ENCODE measurements around the gene PTPRT.

PTPRT gene

GRCh38 chr20:42484790-42485375 is 704.8 kb downstream of the PTPRT start:
- DNase-seq (ENCODE audit: low read depth in 1 of 2, low spot score in 1 of 2), result no peak

DNA sequence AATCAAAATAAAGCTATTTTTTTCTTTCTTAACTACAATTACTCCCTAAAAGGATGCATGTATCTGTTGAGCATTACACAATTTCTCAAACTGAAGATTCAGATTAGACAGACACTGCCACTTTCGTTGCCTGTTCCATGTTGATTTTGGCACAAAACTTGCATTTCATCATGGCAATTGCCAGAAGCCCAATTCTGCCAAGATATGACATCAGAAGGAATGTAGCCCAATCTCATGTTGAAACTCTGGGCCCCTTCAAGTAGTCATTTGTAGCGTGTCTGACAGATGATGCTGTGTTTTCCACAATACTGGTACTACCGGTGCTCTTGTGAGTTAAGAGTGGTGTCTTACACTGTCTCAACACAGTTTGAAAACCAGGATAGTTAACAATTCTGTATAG is 705.4 kb downstream of the PTPRT start:
- no peak for DNase-seq (ENCODE audit: low read depth in 1 of 2, low spot score in 1 of 2)

- DNase-seq (ENCODE audit: low read depth in 1 of 2, low spot score in 1 of 2), result no peak
Observed at GRCh38 chr20:42483730-42484303, 705.9 kb downstream of the PTPRT start.

DNA sequence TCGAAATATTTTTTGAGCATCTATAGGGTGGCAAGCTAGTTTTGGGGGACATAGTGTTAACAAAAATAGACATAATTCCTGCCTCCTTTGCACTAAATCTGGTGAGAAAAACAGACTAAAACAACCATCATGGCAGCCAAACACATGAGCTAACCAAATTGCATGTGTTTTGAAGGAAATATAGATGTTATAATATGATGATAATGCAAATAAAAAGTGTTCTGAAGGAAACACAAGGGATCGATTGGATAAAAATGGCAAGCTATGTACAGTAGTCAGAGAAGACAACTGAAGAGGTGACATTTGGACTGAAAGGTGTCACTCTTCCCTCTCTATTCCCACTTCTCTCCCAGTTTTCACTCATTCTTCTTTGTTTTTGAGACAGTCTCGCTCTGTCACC is 706.9 kb downstream of the PTPRT start:
- no peak for DNase-seq (ENCODE audit: low read depth in 1 of 2, low spot score in 1 of 2)

- DNase-seq (ENCODE audit: low read depth in 1 of 2, low spot score in 1 of 2), result no peak
Observed at GRCh38 chr20:42475773-42476172, 713.9 kb downstream of the PTPRT start.

GRCh38 chr20:42474646-42475045 is 715.1 kb downstream of the PTPRT start:
- DNase-seq (ENCODE audit: low read depth in 1 of 2, low spot score in 1 of 2), result no peak

DNA sequence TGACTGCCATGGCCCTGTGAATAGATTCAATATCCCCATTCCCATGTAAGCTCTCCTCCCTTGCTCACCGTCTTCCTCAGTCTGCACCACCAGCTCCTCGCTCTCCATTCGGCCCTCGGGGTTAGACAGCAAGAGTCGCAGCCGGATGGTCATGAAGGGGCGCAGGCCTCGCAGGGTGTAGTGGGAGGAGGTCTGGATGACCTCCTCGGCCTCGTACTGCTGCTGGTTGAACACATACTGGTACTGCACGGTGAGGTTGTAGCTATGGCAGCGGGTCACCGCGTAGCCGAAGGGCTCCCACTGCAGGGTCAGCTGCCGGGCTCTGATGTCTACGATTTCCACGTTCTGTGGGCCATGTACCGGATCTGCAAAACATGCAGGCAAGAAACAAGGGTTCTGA is 717.5 kb downstream of the PTPRT start:
- DNase-seq (ENCODE audit: low read depth in 1 of 2, low spot score in 1 of 2), result no peak

- DNase-seq (ENCODE audit: low read depth in 1 of 2, low spot score in 1 of 2), result no peak
Observed at GRCh38 chr20:42461965-42462593, 727.6 kb downstream of the PTPRT start.

DNA sequence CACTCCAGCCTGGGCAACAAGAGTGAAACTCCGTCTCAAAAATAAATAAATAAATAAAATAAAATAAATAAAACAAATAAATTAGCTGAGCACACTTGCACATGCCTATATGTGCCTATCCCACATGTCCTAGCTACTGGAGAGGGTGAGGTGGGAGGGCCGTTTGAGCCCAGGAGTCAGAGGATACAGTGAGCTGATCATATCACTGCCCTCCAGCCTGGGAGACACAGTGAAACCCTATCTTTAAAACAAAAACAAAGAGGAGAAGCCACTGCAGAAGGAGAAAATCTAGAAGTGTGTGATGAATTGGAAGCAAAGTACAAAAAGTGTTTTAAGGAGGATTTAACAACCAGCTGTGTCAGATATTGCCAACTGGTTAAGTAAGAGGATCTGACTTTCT is 728.4 kb downstream of the PTPRT start:
- DNase-seq (ENCODE audit: low read depth in 1 of 2, low spot score in 1 of 2), result no peak

DNA sequence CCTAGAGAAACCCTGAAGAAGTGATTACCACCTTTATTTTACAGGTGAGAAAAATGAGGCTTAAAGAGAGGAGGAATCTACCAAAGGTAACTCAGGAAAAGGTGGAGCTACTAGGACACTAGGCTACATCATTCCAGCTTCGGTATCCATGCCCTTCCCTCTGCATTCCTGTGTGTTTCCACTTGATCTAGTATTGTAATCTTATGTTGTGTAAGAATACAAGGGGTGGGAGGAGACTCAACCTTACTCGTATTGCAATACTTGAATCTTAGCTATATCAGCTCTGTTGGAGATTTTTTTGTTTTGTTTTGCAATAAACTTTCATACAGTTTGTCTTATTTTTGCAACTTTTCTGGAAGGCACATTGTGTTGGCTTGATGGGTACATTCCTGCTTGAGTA is 742.4 kb downstream of the PTPRT start:
- no peak for DNase-seq (ENCODE audit: low read depth in 1 of 2, low spot score in 1 of 2)

DNA sequence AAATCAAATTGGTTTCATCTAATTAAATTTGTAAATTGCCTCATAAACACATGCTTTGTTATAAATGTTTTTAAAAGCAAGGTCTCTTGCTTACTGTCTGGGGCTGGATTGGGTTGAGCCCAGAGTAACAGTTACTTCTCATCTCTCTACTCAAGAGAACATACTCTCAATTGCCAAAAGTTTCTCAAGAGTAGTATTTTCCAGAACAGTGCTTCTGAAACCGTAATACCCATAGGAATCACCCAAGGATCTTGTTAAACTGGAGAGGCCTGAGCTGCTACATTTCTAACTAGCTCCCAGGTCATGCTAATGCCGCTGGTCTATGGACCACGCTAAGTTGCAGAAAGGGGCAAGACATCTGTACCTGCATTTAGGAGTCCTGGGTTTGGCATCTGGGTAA is 744.9 kb downstream of the PTPRT start:
- no peak for DNase-seq (ENCODE audit: low read depth in 1 of 2, low spot score in 1 of 2)

DNA sequence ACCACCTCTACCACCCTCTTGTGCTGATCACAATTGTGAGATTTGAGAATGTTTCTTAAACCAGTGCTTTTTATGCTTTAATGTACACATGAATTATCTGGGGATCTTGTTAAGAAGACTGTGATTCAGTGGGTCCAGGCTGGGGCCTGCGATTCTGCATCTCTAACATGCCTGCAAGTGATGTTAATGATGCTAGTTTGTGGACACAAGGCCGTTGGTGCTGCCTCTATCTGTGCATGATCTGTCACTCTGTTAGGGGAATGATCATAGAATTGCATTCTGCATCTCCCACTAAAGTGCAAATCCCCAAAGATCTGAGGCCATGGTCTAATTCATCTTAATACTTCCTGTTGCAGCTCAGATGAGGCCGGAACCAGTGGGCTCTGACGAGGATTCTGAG is 746.5 kb downstream of the PTPRT start:
- no peak for DNase-seq (ENCODE audit: low read depth in 1 of 2, low spot score in 1 of 2)

GRCh38 chr20:42442716-42443115 is 747.0 kb downstream of the PTPRT start:
- DNase-seq (ENCODE audit: low read depth in 1 of 2, low spot score in 1 of 2), result no peak

DNA sequence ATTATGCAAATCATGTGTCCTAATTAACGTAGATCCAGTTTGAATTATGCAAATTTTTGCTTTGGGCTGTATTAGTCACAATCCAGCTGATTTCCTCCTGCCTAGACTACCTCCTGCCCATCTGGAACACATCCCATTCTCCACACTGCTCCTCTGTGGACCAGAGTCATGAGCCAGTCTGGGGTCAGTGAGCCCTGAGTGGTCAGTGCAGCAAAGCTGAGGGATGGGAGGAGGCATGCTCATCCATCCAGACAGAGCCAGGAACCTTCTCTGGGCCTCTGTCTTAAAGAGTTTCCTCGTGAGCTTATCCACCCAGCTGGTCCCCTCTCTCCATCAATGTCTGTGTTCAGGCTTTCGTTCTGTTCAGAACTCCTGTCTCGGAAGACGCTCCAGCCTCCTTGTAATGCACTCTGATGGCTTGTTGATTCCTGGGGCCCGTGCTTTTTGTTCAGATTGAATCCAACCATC is 747.8 kb downstream of the PTPRT start:
- no peak for DNase-seq (ENCODE audit: low read depth in 1 of 2, low spot score in 1 of 2)

- DNase-seq (ENCODE audit: low read depth in 1 of 2, low spot score in 1 of 2), result no peak
Observed at GRCh38 chr20:42441196-42441863, 748.4 kb downstream of the PTPRT start.

- DNase-seq (ENCODE audit: low read depth in 1 of 2, low spot score in 1 of 2), result no peak
Observed at GRCh38 chr20:42435230-42435629, 754.5 kb downstream of the PTPRT start.

DNA sequence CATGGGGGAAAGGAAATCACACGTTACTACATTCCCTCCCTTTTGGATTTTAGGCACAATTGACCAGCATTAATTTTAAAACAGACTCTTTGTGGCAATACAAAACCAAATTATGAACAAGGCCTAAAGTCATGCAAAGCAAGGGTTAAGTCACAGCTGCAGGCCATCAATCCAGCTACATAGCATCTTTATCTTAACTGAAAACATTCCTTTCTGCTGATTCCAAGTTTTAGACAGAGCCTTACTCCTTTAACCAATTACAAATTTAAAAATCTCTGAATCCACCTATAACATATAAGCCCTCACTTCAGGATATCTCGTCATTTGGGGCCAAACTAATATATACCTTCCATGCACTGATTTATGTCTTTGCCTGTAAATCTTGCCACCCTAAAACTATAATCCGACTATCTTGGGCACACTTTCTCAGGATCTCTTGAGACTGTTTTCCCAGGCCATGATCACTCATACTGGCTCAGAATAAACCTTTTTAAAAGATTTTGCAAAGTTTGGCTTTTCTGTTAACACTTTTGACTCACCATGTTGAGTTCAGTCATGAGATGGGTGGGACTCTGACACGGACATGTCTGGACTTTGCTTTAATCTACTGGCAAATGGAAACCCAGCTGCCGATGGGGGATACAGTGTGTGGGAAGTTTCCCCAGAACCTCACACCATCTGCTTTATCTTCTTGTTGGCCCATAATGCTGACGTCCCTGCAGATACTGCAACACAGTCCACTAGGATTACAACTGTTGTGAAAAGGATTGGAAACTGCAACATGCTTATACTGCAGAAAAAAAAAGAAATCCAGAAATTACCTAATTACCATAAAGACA is 757.0 kb downstream of the PTPRT start:
- no peak for DNase-seq (ENCODE audit: low read depth in 1 of 2, low spot score in 1 of 2)

DNA sequence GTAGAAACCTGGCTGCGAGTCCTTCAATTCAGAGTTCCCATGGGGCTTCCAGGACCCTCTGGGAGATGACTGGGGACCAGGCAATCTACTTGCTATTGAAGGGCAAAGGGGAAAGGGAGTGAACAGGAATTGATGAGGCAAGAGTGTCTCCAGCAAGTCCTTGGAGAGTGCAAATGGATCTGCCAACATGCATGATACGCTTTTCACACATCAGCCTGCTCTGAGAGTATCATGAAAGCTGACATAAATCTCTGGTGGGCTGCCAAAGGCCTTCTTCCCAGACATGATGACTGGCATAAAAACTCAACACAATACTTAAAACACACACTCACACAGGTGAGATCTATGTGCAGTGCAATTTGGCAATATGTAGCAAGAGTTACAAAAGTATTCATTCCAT is 759.1 kb downstream of the PTPRT start:
- no peak for DNase-seq (ENCODE audit: low read depth in 1 of 2, low spot score in 1 of 2)

- no peak for DNase-seq (ENCODE audit: low read depth in 1 of 2, low spot score in 1 of 2)
Observed at GRCh38 chr20:42429761-42430458, 759.8 kb downstream of the PTPRT start.

- DNase-seq (ENCODE audit: low read depth in 1 of 2, low spot score in 1 of 2), result no peak
Observed at GRCh38 chr20:42419814-42420532, 769.7 kb downstream of the PTPRT start.

Measured in activated CD4-positive, alpha-beta T cell treated with anti-CD3 and anti-CD28 coated beads, Interleukin-2, amount 50 U/mL, for 24 hours (primary cell).